LNCAP (cell line): Measurements from ENCODE around the gene RAE1.

Source experiments
- CTCF ChIP-seq: fragments of 450-650 bp; IDR thresholded peaks from 2 replicates; pipeline ENCODE4 v1.5.1; 2017; ENCODE audit warnings: mild to moderate bottlenecking

Gene RAE1

GRCh38 chr20:57389695-57390603 is 38.9 kb downstream of the RAE1 start:
- no peak for TF ChIP-seq CTCF

- no peak for TF ChIP-seq CTCF
Measured at GRCh38 chr20:57390604-57391438, 39.8 kb downstream of the RAE1 start, which contains the start of gene RBM38. TSS of gene RBM38 (plus strand) at chr20:57391396. CDS start at chr20:57391582, 186 bp downstream.

DNA sequence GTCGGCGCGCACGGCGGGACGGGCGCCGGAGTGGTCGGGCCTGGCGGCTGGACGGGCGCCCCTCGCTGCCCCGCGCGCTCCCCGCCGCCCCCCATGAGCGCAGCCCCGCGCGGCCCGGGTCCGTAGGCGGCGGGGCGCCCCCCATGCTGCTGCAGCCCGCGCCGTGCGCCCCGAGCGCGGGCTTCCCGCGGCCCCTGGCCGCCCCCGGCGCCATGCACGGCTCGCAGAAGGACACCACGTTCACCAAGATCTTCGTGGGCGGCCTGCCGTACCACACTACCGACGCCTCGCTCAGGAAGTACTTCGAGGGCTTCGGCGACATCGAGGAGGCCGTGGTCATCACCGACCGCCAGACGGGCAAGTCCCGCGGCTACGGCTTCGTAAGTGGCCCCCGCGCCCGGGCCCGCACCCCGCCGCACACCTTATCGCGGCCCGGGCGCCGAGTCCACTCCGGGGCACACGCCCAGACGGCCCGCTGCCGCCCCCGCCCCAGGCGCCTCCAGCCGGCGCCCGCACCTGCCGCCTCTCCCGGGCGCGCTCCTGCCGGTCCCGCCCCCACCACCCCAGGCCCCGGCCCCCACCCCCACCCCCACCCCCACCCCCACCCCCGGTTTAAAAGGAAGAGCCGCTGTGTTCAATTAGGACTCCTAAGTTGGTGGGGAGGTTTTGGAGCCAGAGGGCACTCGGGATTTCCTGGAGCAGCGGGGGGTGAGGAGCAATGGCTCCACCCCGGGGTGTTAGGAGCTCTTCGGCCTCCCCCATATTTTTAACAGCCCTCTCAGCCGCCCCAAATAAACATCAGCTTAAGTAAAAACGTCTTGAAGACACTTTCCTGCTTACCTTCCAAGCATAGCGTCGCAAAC is 40.6 kb downstream of the RAE1 start:
- TF ChIP-seq CTCF: no peak

DNA sequence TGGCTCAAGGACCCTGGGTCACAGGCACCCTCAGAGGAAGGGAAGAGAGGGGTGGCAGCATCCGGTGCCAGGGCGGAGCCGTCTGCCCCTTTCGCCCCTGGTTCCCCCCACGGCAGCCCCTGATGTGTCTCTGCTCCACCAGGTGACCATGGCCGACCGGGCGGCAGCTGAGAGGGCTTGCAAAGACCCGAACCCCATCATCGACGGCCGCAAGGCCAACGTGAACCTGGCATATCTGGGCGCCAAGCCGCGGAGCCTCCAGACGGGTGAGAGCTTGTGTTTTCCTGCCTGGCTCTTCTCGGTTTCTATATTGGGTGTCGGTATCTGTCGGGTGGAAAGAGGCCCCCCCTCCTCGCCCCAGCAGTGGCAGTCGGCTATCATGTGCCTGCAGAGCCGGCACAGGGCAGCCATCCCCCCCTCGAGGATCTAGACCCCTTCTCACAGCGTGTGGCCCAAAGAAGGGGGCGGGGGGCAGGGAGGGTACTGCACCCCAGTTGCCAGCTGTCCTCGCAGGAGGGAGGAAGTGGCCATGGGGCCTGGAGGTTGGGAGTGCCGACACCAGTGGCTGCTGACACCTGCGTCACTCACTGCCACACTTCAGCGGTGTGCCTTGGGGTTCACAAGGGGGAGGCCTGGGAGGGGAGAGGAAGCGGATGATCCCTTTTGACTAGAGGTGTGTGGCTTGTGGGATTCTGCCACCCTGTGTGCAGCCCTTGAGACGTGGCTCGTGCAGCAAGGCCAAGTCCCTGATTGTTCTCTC is 41.6 kb downstream of the RAE1 start:
- TF ChIP-seq CTCF: no peak

DNA sequence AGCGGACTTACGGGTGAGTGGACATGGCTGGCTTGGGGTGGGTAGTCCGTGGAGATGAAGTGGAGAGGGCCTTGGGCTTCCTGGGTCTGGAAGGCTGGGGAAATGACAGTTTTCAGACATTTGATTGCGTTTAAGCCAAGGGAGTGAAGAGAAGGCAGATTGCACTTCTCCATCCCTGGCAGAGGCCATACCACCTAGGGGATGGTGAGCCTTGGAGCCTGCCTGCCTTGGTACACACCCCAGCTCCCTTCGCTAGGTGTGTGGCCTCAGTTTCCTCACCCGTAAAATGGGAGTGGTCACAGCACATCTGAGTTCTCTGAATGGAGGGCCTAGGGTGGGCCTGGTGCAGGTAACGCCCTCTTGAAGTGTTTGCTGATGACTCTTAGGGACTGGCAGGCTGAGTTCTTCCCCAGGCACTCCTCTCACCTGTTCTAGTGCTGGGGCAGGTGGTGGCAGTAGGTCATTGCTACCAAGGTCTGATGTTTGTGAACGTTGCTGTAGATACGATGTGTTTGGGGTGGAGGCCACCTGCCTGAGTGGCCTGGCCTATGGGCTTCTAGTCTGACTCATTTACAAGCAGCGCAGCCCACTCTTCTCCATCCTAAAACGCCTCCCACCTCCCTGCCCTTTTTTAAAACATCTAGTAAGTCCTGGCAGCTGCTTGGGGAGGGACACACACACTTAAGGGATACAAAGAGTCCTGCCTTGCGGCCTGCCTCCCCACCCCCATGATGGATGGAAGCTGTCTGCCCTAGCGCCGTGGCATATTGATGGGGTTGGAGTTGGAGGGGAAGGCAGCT is 42.5 kb downstream of the RAE1 start:
- TF ChIP-seq CTCF: no peak

GRCh38 chr20:57394121-57395082 is 43.3 kb downstream of the RAE1 start:
- TF ChIP-seq CTCF: no peak
